Measurements from ENCODE around the gene U2AF1L4.

- TF ChIP-seq POLR2A (IDR thresholded peaks at IDR 0.05; ENCODE audit: low read depth, low read length) (no peak), POLR2AphosphoS5 (IDR thresholded peaks at IDR 0.05; ENCODE audit: low read depth, low read length) (no peak), TAF1 (IDR thresholded peaks at IDR 0.05; ENCODE audit: borderline replicate concordance, low read depth, low read length) (no peak)
Measured at GRCh38 chr19:35708391-35708790, 36.8 kb downstream of the U2AF1L4 start.

Measured in GM12892 (cell line).